OCI-LY7 (cell line): ENCODE results near the gene CFAP61.

Experiments used
- EZH2phosphoT487 ChIP-seq: fragments of 200-600 bp; sonication (generic); IDR thresholded peaks from 2 replicates; pipeline ENCODE4 v1.6.1; 2018; ENCODE audit warnings: low read depth, borderline replicate concordance, mild to moderate bottlenecking, mixed run types, antibody characterized with exemption, low read length, moderate library complexity, mixed read lengths
- TF ChIP-seq, protein P1 (sequence below): fragments of 200-600 bp; sonication (generic); conservative IDR thresholded peaks from 2 replicates; pipeline ENCODE4 v1.5.1; 2014; ENCODE audit warnings: mild to moderate bottlenecking, antibody characterized with exemption, low read length, moderate library complexity, mixed read lengths

DNA sequence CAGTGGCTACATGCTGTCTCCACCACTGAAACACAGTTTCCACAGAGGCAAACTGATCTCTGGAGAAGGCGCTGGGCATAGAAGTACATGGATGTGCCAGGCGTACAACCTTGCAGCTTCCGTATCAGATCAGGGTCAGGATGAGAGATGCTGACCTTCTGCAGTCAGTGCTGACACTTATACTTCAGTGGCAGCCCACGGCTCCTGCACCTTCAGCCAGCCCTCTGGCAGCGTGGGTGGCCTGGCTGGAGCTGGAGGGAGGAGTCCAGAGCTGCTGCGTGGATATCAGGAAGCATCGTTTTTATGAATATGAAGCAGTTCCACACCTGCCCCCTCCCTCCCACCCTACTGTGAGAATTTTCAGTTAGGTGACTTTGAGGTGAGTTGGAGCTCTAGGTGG lies 149.3 kb downstream of the CFAP61 start:
- TF ChIP-seq, protein P1, sequence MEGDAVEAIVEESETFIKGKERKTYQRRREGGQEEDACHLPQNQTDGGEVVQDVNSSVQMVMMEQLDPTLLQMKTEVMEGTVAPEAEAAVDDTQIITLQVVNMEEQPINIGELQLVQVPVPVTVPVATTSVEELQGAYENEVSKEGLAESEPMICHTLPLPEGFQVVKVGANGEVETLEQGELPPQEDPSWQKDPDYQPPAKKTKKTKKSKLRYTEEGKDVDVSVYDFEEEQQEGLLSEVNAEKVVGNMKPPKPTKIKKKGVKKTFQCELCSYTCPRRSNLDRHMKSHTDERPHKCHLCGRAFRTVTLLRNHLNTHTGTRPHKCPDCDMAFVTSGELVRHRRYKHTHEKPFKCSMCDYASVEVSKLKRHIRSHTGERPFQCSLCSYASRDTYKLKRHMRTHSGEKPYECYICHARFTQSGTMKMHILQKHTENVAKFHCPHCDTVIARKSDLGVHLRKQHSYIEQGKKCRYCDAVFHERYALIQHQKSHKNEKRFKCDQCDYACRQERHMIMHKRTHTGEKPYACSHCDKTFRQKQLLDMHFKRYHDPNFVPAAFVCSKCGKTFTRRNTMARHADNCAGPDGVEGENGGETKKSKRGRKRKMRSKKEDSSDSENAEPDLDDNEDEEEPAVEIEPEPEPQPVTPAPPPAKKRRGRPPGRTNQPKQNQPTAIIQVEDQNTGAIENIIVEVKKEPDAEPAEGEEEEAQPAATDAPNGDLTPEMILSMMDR = no peak
- TF ChIP-seq EZH2phosphoT487 = no peak
